ENCODE results near the gene CACNG7. TPM values are rescaled to one million over a fixed set of nuclear protein-coding genes. Genes with fewer than 3 reads are reported as not detected.

The CACNG7 gene
- total and polyA plus RNA-seq, 8 donors, result 0.05 TPM; not detected in 7

- no peak for DNase-seq
- Histone ChIP-seq H3K27ac (no peak overlapping the region), H3K4me1 (no peaks in the 10 kb centered on the region), H3K4me3 (no peak overlapping the region), H3K9me3 (no peaks in the 10 kb centered on the region), H3K27me3 (peaks cover 0 to 47% (median 14%) of the 10 kb centered on the region in 3 donors), H3K36me3 (no peaks in the 10 kb centered on the region)
- intact Hi-C loops (cut with DNase I; ENCODE audit: low total_unique reads), result no loop called here
- 77 to 88% (median 82%) methylated on average over 7 of the region's 7 CpGs for WGBS, 5 donors
- TF ChIP-seq CTCF (IDR thresholded peaks at IDR 0.05) (no peak), POLR2AphosphoS5 (IDR thresholded peaks at IDR 0.05) (no peak), EP300 (IDR thresholded peaks at IDR 0.05) (no peak), POLR2A (IDR thresholded peaks at IDR 0.05) (no peak)
These were observed 8.3 kb downstream of the CACNG7 start for GRCh38 chr19:53917356-53917755.

- intact Hi-C loops (cut with DNase I; ENCODE audit: low total_unique reads), result no loop called here
These were observed 18.7 kb downstream of the CACNG7 start for GRCh38 chr19:53927739-53928138.

DNA sequence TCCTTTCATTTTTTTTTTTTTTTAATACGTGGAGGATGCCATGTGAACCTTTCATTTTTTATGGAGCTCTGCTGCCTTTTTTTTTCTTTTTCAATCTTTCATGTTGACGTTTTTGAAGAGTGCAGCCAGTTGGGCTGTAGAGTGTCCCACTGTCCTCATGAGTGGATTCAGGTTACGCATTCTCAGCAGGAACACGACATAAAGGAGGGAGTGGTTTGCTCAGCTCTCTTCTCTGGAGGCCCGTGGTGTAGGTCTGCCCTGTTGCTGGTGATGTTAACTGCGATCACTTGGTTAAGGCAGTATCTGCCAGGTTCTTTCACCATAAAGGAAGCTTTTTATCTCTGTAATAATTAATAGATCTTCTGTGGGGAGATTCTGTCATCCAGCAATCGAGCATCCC, 27.0 kb downstream of the CACNG7 start:
- WGBS, 5 donors, result 44 to 50% (median 44%) methylated on average over 7 of the region's 7 CpGs
- TF ChIP-seq POLR2AphosphoS5 (IDR thresholded peaks at IDR 0.05), result no peak
- TF ChIP-seq EP300 (IDR thresholded peaks at IDR 0.05), result no peak
- no peak for TF ChIP-seq CTCF (IDR thresholded peaks at IDR 0.05)
- no peak for TF ChIP-seq POLR2A (IDR thresholded peaks at IDR 0.05)
- intact Hi-C loops (cut with DNase I; ENCODE audit: low total_unique reads), result no loop called here

More at GRCh38 chr19:53927739-53928138, 18.7 kb downstream of the CACNG7 start:
- Histone ChIP-seq H3K27ac (no peak overlapping the region), H3K27me3 (peaks cover 0 to 7% (median 0%) of the 10 kb centered on the region in 3 donors), H3K4me1 (no peaks in the 10 kb centered on the region), H3K4me3 (no peak overlapping the region), H3K9me3 (no peaks in the 10 kb centered on the region), H3K36me3 (no peaks in the 10 kb centered on the region)
- DNase-seq, result peak in 1 of 2 donors; percentile 87
- TF ChIP-seq POLR2A (IDR thresholded peaks at IDR 0.05), result no peak
- TF ChIP-seq CTCF (IDR thresholded peaks at IDR 0.05), result no peak
- no peak for TF ChIP-seq EP300 (IDR thresholded peaks at IDR 0.05)
- no peak for TF ChIP-seq POLR2AphosphoS5 (IDR thresholded peaks at IDR 0.05)
- 22 to 31% (median 27%) methylated on average over 3 to 8 of the region's 8 CpGs for WGBS, 5 donors

DNA sequence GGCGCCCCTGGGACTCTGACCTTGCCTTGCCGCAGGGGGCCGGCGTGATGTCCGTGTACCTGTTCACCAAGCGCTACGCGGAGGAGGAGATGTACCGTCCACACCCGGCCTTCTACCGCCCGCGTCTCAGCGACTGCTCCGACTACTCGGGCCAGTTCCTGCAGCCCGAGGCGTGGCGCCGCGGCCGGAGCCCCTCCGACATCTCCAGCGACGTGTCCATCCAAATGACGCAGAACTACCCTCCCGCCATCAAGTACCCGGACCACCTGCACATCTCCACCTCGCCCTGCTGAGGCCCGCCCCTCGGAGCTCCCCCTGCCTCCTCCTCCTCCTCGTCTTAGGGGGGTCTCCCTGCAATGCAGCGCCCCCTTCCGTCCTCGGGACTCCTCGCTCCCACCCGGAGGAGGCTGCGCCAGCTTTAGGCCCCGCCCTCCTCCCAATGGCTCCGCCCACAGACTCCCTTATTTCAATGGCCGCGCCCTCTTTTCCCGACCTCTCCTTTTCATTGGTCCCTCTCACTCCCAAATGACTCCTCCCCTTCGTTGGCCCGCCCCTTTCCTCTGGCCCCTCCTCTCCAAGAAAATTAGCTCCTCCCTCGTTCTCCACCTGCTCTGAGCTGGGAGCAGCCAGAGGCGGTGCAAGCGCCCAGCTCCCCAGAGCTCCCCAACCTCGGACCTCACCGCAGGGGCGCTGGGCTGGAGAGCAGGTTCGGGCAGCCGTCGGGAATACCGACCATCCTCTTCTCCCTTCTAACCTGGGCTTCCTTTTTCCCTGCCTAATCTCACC, 33.1 kb downstream of the CACNG7 start:
- intact Hi-C loops (cut with DNase I; ENCODE audit: low total_unique reads), result no loop called here
- no peak for DNase-seq
- H3K27me3 ChIP-seq, result peaks cover 18 to 88% (median 51%) of the 10 kb centered on the region in 3 donors

More for the DNA sequence above, 27.0 kb downstream of the CACNG7 start:
- Histone ChIP-seq H3K36me3 (no peaks in the 10 kb centered on the region), H3K27me3 (peaks cover 0 to 47% (median 19%) of the 10 kb centered on the region in 3 donors), H3K9me3 (peaks cover 0 to 8% (median 3%) of the 10 kb centered on the region in 4 donors), H3K4me3 (no peak overlapping the region), H3K27ac (no peak overlapping the region), H3K4me1 (no peaks in the 10 kb centered on the region)
- no peak for DNase-seq

More for the DNA sequence above, 33.1 kb downstream of the CACNG7 start:
- no peak overlapping the region for H3K27ac ChIP-seq
- H3K36me3 ChIP-seq, result no peaks in the 10 kb centered on the region
- H3K4me3 ChIP-seq, result no peak overlapping the region
- 6 to 10% (median 8%) methylated on average over 34 to 55 of the region's 55 CpGs for WGBS, 5 donors
- no peak for TF ChIP-seq EP300 (IDR thresholded peaks at IDR 0.05)
- TF ChIP-seq CTCF (IDR thresholded peaks at IDR 0.05), result no peak
- TF ChIP-seq POLR2AphosphoS5 (IDR thresholded peaks at IDR 0.05), result no peak
- TF ChIP-seq POLR2A (IDR thresholded peaks at IDR 0.05), result no peak
- peaks cover 0 to 8% (median 0%) of the 10 kb centered on the region in 4 donors for H3K4me1 ChIP-seq
- peaks cover 0 to 14% (median 11%) of the 10 kb centered on the region in 4 donors for H3K9me3 ChIP-seq
